HG03108 (cell line): ENCODE data around the gene PITPNM2.

ENCODE experiments used
- ATAC-seq: cut with Tn5 transposase; IDR thresholded peaks from one replicate; pipeline ENCODE4 v1.9.1; 2021; ENCODE audit warnings: moderate library complexity; ENCODE audit not compliant: unreplicated experiment

PITPNM2 gene

GRCh38 chr12:123150744-123151456, at the start of gene PITPNM2:
PITPNM2 (minus strand) TSS chr12:123151090; CDS start chr12:123034590, 116,500 bp downstream.
- ATAC-seq: peak; percentile 54

- ATAC-seq: no peak
These were observed 49.5 kb upstream of the PITPNM2 start for GRCh38 chr12:123200414-123200813.

- ATAC-seq: no peak
These were observed 49.0 kb upstream of the PITPNM2 start for GRCh38 chr12:123199936-123200335.

- ATAC-seq: no peak
These were observed 36.7 kb upstream of the PITPNM2 start for GRCh38 chr12:123187637-123188036.

- no peak for ATAC-seq
These were observed 29.3 kb upstream of the PITPNM2 start for GRCh38 chr12:123180171-123180570.

GRCh38 chr12:123171967-123172366, 21.1 kb upstream of the PITPNM2 start:
- ATAC-seq: no peak

- ATAC-seq: no peak
These were observed 16.4 kb upstream of the PITPNM2 start for GRCh38 chr12:123167329-123167728.

GRCh38 chr12:123165537-123165936, 14.6 kb upstream of the PITPNM2 start:
- ATAC-seq: no peak

GRCh38 chr12:123164710-123165261, 13.9 kb upstream of the PITPNM2 start:
- no peak for ATAC-seq

- ATAC-seq: no peak
These were observed 13.3 kb upstream of the PITPNM2 start for GRCh38 chr12:123164222-123164621.

GRCh38 chr12:123163227-123163626, 12.3 kb upstream of the PITPNM2 start:
- ATAC-seq: no peak

- ATAC-seq: no peak
These were observed 10.1 kb upstream of the PITPNM2 start for GRCh38 chr12:123160801-123161487.

GRCh38 chr12:123153906-123154305, 3.0 kb upstream of the PITPNM2 start:
- no peak for ATAC-seq

GRCh38 chr12:123152833-123153232, 1.9 kb upstream of the PITPNM2 start:
- ATAC-seq: no peak

GRCh38 chr12:123151457-123152454, 866 bp upstream of the PITPNM2 start:
- ATAC-seq: peak; percentile 17

GRCh38 chr12:123150275-123150743, 581 bp downstream of the PITPNM2 start:
- peak; percentile 9 for ATAC-seq

GRCh38 chr12:123149501-123150274, 1.2 kb downstream of the PITPNM2 start:
- no peak for ATAC-seq

GRCh38 chr12:123149088-123149487, 1.8 kb downstream of the PITPNM2 start:
- ATAC-seq: no peak

- ATAC-seq: no peak
These were observed 2.2 kb downstream of the PITPNM2 start for GRCh38 chr12:123148655-123149054.

GRCh38 chr12:123148223-123148622, 2.7 kb downstream of the PITPNM2 start:
- ATAC-seq: no peak
